Measurements from ENCODE around the gene LMOD3. TPM values are rescaled to one million over a fixed set of nuclear protein-coding genes. Genes with fewer than 3 reads are reported as not detected.

Gene LMOD3
- total RNA-seq, 4 donors from 2014 or later, result 31.0 to 194 (median 113) TPM

DNA sequence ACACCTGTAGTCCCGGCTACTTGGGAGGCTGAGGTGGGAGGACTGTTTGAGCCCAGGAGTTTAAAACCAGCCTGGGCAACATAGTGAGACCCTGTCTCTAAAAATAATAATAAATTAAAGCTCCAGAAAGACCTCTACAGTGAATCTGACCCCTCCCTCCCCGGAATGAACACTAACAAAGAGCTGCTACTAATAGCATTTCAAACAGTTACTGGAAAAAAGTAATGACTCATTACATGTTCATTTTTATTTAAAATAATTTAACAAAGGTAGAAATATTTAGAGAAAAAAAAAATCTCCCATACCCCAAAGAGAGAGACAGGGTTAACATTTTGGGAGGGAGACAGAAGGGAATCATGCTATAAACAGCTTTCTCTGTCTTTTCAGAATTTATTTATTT lies 40.0 kb downstream of the LMOD3 start:
- no peaks in the 10 kb centered on the region for H3K27me3 ChIP-seq
- no peak for DNase-seq
- H3K4me3 ChIP-seq, result peak overlapping the region in 1 of 4 donors; percentile 4
- H3K4me1 ChIP-seq, result peaks cover 69 to 70% of the 10 kb centered on the region in 2 donors
- peak overlapping the region; percentile 95 to 99 (median 97) for H3K27ac ChIP-seq
- no peaks in the 10 kb centered on the region for H3K36me3 ChIP-seq
- no peak for ATAC-seq
- H3K9me3 ChIP-seq, result no peaks in the 10 kb centered on the region
- TF ChIP-seq, protein P1, sequence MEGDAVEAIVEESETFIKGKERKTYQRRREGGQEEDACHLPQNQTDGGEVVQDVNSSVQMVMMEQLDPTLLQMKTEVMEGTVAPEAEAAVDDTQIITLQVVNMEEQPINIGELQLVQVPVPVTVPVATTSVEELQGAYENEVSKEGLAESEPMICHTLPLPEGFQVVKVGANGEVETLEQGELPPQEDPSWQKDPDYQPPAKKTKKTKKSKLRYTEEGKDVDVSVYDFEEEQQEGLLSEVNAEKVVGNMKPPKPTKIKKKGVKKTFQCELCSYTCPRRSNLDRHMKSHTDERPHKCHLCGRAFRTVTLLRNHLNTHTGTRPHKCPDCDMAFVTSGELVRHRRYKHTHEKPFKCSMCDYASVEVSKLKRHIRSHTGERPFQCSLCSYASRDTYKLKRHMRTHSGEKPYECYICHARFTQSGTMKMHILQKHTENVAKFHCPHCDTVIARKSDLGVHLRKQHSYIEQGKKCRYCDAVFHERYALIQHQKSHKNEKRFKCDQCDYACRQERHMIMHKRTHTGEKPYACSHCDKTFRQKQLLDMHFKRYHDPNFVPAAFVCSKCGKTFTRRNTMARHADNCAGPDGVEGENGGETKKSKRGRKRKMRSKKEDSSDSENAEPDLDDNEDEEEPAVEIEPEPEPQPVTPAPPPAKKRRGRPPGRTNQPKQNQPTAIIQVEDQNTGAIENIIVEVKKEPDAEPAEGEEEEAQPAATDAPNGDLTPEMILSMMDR (IDR thresholded peaks at IDR 0.05 in 4 of 5, conservative IDR thresholded peaks at IDR 0.05 in 1 of 5), result no peak
- no peak for TF ChIP-seq POLR2A (IDR thresholded peaks at IDR 0.05)
- intact Hi-C loops (cut with DNase I; ENCODE audit: low total_unique reads), result no loop called here
- in situ Hi-C loops (cut with MboI; ENCODE audit: low sequenced_read_pairs in 4 of 4), result no loop called here

DNA sequence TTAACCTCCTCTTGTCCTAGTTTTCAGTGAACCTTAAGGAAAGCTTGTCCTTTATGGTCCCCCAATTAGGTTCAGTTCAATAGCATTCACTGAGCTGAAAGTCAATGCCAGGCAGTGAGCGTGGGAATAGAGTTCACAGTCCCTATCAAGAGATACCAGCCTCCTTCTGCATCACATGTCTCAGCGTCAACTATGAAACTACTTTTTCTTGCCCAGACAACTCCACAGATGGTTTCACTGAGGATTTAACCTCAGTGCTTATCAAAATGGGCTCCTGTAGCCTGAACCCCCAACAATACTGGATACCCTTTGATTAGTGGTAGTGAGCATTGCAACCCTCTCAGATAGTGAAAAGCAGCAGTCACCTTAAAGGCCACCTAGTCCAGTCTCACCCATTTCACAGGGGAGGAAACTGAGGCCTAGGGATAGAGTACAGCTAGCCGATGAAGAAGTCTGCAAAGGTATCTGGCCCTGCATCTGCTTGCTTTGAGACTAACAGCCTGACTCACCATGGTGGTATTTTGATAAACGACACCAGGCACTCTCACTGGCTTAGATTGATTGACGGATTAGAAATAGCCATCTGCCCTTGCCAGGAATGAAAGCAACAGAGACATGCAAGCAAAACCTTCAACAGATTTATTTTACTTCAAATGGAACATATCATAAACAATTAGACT lies 40.7 kb downstream of the LMOD3 start:
- intact Hi-C loops (cut with DNase I; ENCODE audit: low total_unique reads) (no loop called here), in situ Hi-C loops (cut with MboI; ENCODE audit: low sequenced_read_pairs in 4 of 4) (no loop called here)
- ATAC-seq (peak; percentile 54 to 60), DNase-seq (peak; percentile 68 to 77)
- Histone ChIP-seq H3K4me1 (peaks cover 63% of the 10 kb centered on the region in 2 donors), H3K4me3 (peak overlapping the region in 1 of 4 donors; percentile 4), H3K27ac (peak overlapping the region; percentile 95 to 99 (median 97)), H3K36me3 (peaks cover 0 to under 1% of the 10 kb centered on the region in 2 donors), H3K9me3 (no peaks in the 10 kb centered on the region), H3K27me3 (no peaks in the 10 kb centered on the region)
- TF ChIP-seq, protein P1 (IDR thresholded peaks at IDR 0.05 in 4 of 5, conservative IDR thresholded peaks at IDR 0.05 in 1 of 5), result no peak
- TF ChIP-seq POLR2A (IDR thresholded peaks at IDR 0.05), result no peak

DNA sequence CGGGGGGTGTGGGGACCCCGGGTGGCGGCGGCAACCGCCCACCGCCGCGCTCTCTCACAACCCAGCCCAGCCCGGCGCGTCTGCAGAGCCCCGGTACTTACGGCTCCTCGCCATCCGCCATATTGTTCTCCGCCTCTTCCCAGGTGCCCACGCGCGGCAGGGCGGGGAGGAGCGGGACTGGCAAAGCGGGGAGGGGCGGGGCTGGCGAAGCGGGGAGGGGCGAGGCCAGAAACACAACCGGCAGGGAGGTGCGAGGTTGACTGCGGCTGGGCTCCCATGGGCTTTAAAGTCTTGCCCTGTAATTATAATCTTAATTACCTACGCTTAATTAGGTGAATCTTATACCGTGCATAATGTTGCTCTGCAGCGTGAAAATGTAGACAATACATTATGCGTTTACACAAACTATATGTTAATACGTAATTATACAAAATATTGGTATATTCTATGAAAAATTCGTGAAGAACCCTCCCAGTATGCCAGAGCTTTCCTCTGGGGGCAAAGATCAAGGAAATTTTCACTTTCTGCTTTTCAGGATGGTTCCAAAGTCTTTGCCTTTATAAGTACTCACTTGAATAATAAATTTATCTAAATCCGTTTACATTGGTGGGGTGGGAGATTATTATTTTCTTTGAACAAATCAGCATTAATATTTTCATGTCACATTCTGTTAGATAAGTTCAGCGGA lies 42.0 kb downstream of the LMOD3 start, which contains the start of gene UBA3:
UBA3 (minus strand) TSS at position 133 of the 688 bp plus-strand sequence; CDS start at position 121, 12 bp downstream.
- peaks cover 0 to 11% of the 10 kb centered on the region in 2 donors for H3K36me3 ChIP-seq
- H3K4me1 ChIP-seq, result peaks cover 58 to 61% of the 10 kb centered on the region in 2 donors
- peak within 1 kb of the TSS; percentile 95 to 99 (median 97) for H3K27ac ChIP-seq
- no peaks in the 10 kb centered on the region for H3K27me3 ChIP-seq
- peak within 1 kb of the TSS; percentile 78 to 89 (median 82) for H3K4me3 ChIP-seq
- DNase-seq (peak; percentile 86 to 90), ATAC-seq (peak; percentile 45 to 52)
- TF ChIP-seq, protein P1 (IDR thresholded peaks at IDR 0.05 in 4 of 5, conservative IDR thresholded peaks at IDR 0.05 in 1 of 5), result no peak
- TF ChIP-seq POLR2A (IDR thresholded peaks at IDR 0.05), result peak in 1 of 2 donors; percentile 25
- intact Hi-C loops (cut with DNase I; ENCODE audit: low total_unique reads), result loop anchor here (1.0 kb wide), 1 partner anchor 28 kb away; the partner anchor contains the start of gene TMF1
- H3K9me3 ChIP-seq, result no peaks in the 10 kb centered on the region
- in situ Hi-C loops (cut with MboI; ENCODE audit: low sequenced_read_pairs in 4 of 4), result no loop called here

DNA sequence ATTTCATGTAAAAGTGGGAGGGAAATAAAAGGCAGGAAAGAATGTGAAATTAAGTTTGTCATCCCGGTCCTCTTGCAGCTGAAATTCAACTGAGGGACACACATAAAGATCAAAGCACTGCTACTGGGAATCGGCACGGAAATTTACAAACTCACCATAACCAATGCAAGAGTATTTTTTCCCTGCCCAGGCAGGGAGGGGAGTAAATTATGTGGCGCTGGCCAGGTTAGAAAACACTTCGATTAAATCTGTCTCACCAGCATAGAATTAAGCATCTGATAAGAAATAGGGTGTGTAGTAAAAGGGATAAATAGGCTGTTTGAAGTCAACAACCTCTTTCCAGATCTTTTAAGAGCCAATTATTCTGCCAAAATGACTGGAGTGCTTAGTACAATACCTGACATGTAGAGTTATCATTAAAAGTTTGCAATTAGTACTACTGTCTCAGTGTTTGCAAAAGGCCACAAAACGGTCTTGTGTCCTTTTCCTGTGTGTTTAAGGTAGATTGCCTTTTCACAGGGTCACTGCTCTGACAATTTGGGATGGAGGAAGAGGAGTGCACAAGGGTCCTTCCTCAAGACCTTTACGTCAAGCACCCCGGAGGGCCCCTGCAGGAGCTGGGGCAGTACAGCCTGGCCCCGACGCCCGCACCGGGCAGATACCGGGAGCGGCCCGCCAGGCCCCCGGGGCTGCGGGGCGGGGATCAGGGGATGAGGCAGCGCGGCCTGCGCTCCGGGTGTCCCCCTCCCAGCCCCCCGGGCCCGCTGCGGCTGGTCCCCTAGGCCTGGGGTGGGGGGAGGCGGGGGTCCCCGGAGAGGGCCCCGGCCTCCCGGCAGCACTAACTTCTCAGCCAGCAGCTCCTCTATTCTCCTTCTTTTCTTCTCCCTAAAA lies 42.9 kb downstream of the LMOD3 start:
- in situ Hi-C loops (cut with MboI; ENCODE audit: low sequenced_read_pairs in 4 of 4) (no loop called here), intact Hi-C loops (cut with DNase I; ENCODE audit: low total_unique reads) (loop anchor here (1.0 kb wide), 2 partner anchors 27 to 66 kb away; partner anchors contain the start of genes EOGT and TMF1)
- DNase-seq (no peak), ATAC-seq (peak in 1 of 2 donors; percentile 6)
- peaks cover 58 to 59% of the 10 kb centered on the region in 2 donors for H3K4me1 ChIP-seq
- H3K9me3 ChIP-seq, result no peaks in the 10 kb centered on the region
- peaks cover 0 to 11% of the 10 kb centered on the region in 2 donors for H3K36me3 ChIP-seq
- TF ChIP-seq POLR2A (IDR thresholded peaks at IDR 0.05), result no peak
- TF ChIP-seq, protein P1 (IDR thresholded peaks at IDR 0.05 in 4 of 5, conservative IDR thresholded peaks at IDR 0.05 in 1 of 5), result no peak
- peak overlapping the region; percentile 78 to 89 (median 82) for H3K4me3 ChIP-seq
- peak overlapping the region; percentile 95 to 99 (median 97) for H3K27ac ChIP-seq
- H3K27me3 ChIP-seq, result no peaks in the 10 kb centered on the region
